GM19467 (cell line): ENCODE results near the gene SPATA25.

Source experiments
- ATAC-seq: cut with Tn5 transposase; IDR thresholded peaks from one replicate; pipeline ENCODE4 v1.9.1; 2021; ENCODE audit warnings: mild to moderate bottlenecking, moderate library complexity; ENCODE audit not compliant: unreplicated experiment

SPATA25 gene

GRCh38 chr20:45841407-45842129 is 45.9 kb downstream of the SPATA25 start:
- ATAC-seq = no peak

DNA sequence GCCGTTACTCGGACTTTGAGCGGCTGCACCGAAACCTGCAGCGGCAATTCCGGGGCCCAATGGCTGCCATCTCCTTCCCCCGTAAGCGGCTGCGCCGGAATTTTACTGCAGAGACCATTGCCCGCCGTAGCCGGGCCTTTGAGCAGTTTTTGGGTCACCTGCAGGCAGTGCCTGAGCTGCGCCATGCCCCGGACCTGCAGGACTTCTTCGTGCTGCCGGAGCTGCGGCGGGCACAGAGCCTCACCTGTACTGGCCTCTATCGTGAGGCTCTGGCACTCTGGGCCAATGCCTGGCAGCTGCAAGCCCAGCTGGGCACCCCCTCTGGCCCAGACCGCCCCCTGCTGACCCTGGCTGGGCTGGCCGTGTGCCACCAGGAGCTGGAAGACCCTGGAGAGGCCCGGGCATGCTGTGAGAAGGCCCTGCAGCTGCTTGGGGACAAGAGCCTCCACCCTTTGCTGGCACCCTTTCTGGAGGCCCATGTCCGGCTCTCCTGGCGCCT is 46.7 kb downstream of the SPATA25 start:
- ATAC-seq = no peak

- ATAC-seq = no peak
Observed at GRCh38 chr20:45836841-45837240, 50.6 kb downstream of the SPATA25 start.
